Measurements from ENCODE around the gene GTF3C1. TPM values are rescaled to one million over a fixed set of nuclear protein-coding genes. Genes with fewer than 3 reads are reported as not detected.

Gene GTF3C1
- total and polyA plus RNA-seq, 2 donors (not counting 1 experiment from before 2014, with no cell fraction given): 31.2 to 49.6 TPM

- Histone ChIP-seq H3K36me3 (replicated peaks in 1 of 2; ENCODE audit: control extremely low read depth in 1 of 2, control insufficient read depth in 1 of 2, extremely low read depth in 1 of 2, insufficient read depth in 2 of 2, low read length in 1 of 2) (peaks cover 30 to 89% of the 10 kb centered on the region in 2 experiments), H3K27me3 (replicated peaks in 1 of 4; ENCODE audit: control extremely low read depth in 1 of 4, control insufficient read depth in 3 of 4, insufficient read depth in 4 of 4, low read length in 3 of 4) (no peaks in the 10 kb centered on the region), H2AFZ (ENCODE audit: insufficient read depth, low read depth, low read length, poor library complexity, severe bottlenecking) (no peak overlapping the region), H3K4me3 (ENCODE audit: control extremely low read depth in 1 of 5, extremely low read depth in 1 of 5, insufficient read depth in 1 of 5, low read depth in 2 of 5, low read length in 4 of 5) (no peak overlapping the region), H3K9me3 (ENCODE audit: control extremely low read depth in 1 of 3, control insufficient read depth in 2 of 3, insufficient read depth in 1 of 3, low read length in 2 of 3) (peaks cover 0 to 16% (median 3%) of the 10 kb centered on the region in 3 donors), H3K79me2 (ENCODE audit: control insufficient read depth, insufficient read depth, low read length) (peaks cover 17% of the 10 kb centered on the region), H3K4me2 (replicated peaks; ENCODE audit: low read depth, low read length, poor library complexity, severe bottlenecking) (no peak overlapping the region), H3K9ac (ENCODE audit: low read length) (no peak overlapping the region), H3K27ac (ENCODE audit: low read length in 2 of 2) (no peak overlapping the region), H4K20me1 (ENCODE audit: control insufficient read depth, insufficient read depth, low read length, poor library complexity, severe bottlenecking) (peaks cover 54% of the 10 kb centered on the region), H3K4me1 (ENCODE audit: control insufficient read depth in 2 of 2, insufficient read depth in 2 of 2, low read length in 2 of 2) (peaks cover 14% of the 10 kb centered on the region in 2 donors)
- ATAC-seq (ENCODE audit: low read depth) (no peak), DNase-seq (no peak)
- no peaks in the 10 kb centered on the region for H3K27me3 Mint-ChIP-seq
- peaks cover 12% of the 10 kb centered on the region for H3K4me1 Mint-ChIP-seq
- WGBS (ENCODE audit: insufficient coverage): 98% methylated on average over 5 of the region's 5 CpGs
- ChIA-PET CTCF (interaction anchor here (1.1 to 2.2 kb wide), 2 partner anchors 8 to 9 kb away, joined by 3 to 5 read pairs; no protein-coding TSS in a partner anchor), POLR2A (no interaction called here)
- H3K4me3 Mint-ChIP-seq: no peak overlapping the region
- no peaks in the 10 kb centered on the region for H3K9me3 Mint-ChIP-seq (ENCODE audit: insufficient read depth)
- TF ChIP-seq CTCF (IDR thresholded peaks at IDR 0.05) (no peak), EZH2 (IDR thresholded peaks at IDR 0.05; ENCODE audit: borderline replicate concordance, insufficient read depth, low read depth, low read length, poor library complexity, severe bottlenecking) (no peak)
- no peak overlapping the region for H3K27ac Mint-ChIP-seq
- intact Hi-C loops (cut with micrococcal nuclease): no loop called here
Observed at GRCh38 chr16:27441276-27441675, 108.4 kb downstream of the GTF3C1 start.

- Histone ChIP-seq H3K36me3 (replicated peaks in 1 of 2; ENCODE audit: control extremely low read depth in 1 of 2, control insufficient read depth in 1 of 2, extremely low read depth in 1 of 2, insufficient read depth in 2 of 2, low read length in 1 of 2) (peaks cover 19 to 87% of the 10 kb centered on the region in 2 experiments), H3K4me1 (ENCODE audit: control insufficient read depth in 2 of 2, insufficient read depth in 2 of 2, low read length in 2 of 2) (no peaks in the 10 kb centered on the region), H3K9ac (ENCODE audit: low read length) (no peak overlapping the region), H3K27ac (ENCODE audit: low read length in 2 of 2) (no peak overlapping the region), H3K4me3 (ENCODE audit: control extremely low read depth in 1 of 5, extremely low read depth in 1 of 5, insufficient read depth in 1 of 5, low read depth in 2 of 5, low read length in 4 of 5) (no peak overlapping the region), H4K20me1 (ENCODE audit: control insufficient read depth, insufficient read depth, low read length, poor library complexity, severe bottlenecking) (peaks cover 56% of the 10 kb centered on the region), H3K79me2 (ENCODE audit: control insufficient read depth, insufficient read depth, low read length) (peaks cover 15% of the 10 kb centered on the region), H3K27me3 (replicated peaks in 1 of 4; ENCODE audit: control extremely low read depth in 1 of 4, control insufficient read depth in 3 of 4, insufficient read depth in 4 of 4, low read length in 3 of 4) (no peaks in the 10 kb centered on the region), H3K9me3 (ENCODE audit: control extremely low read depth in 1 of 3, control insufficient read depth in 2 of 3, insufficient read depth in 1 of 3, low read length in 2 of 3) (peaks cover 0 to 9% (median 0%) of the 10 kb centered on the region in 3 donors), H2AFZ (ENCODE audit: insufficient read depth, low read depth, low read length, poor library complexity, severe bottlenecking) (no peak overlapping the region), H3K4me2 (replicated peaks; ENCODE audit: low read depth, low read length, poor library complexity, severe bottlenecking) (no peak overlapping the region)
- ChIA-PET POLR2A (no interaction called here), CTCF (interaction anchor here (0.9 kb wide), 1 partner anchor 12 kb away, joined by 3 read pairs; no protein-coding TSS in a partner anchor)
- WGBS (ENCODE audit: insufficient coverage): 84% methylated on average over 18 of the region's 18 CpGs
- Mint-ChIP-seq H3K27me3 (no peaks in the 10 kb centered on the region), H3K4me1 (peaks cover 2% of the 10 kb centered on the region), H3K27ac (peak overlapping the region; percentile 6), H3K4me3 (no peak overlapping the region), H3K9me3 (ENCODE audit: insufficient read depth) (no peaks in the 10 kb centered on the region)
- ATAC-seq (ENCODE audit: low read depth) (no peak), DNase-seq (no peak)
- intact Hi-C loops (cut with micrococcal nuclease): no loop called here
- no peak for TF ChIP-seq EZH2 (IDR thresholded peaks at IDR 0.05; ENCODE audit: borderline replicate concordance, insufficient read depth, low read depth, low read length, poor library complexity, severe bottlenecking)
Observed at GRCh38 chr16:27439271-27440018, 110.3 kb downstream of the GTF3C1 start.
